Coronary artery (tissue), 2 donors: ENCODE measurements around the gene SLC4A2.

ENCODE experiments used
- DNase-seq: peaks from one replicate; pipeline ENCODE4 v3.0.0-alpha.2; 2017; ENCODE audit warnings: low spot score
- H3K27ac ChIP-seq, 2 donors: fragments of 200-600 bp; sonication (generic); one replicate each; pipeline ENCODE4 v1.5.1; 2016 to 2019
- H3K4me3 ChIP-seq: fragments of 200-600 bp; sonication (generic); 2 replicates; pipeline ENCODE4 v1.5.1; 2016; ENCODE audit warnings: mild to moderate bottlenecking, moderate library complexity
- TF ChIP-seq, protein P1 (sequence below): fragments of 200-600 bp; sonication (generic); IDR thresholded peaks from one replicate; pipeline ENCODE4 v1.5.1; 2019; ENCODE audit warnings: antibody characterized with exemption

Gene SLC4A2

DNA sequence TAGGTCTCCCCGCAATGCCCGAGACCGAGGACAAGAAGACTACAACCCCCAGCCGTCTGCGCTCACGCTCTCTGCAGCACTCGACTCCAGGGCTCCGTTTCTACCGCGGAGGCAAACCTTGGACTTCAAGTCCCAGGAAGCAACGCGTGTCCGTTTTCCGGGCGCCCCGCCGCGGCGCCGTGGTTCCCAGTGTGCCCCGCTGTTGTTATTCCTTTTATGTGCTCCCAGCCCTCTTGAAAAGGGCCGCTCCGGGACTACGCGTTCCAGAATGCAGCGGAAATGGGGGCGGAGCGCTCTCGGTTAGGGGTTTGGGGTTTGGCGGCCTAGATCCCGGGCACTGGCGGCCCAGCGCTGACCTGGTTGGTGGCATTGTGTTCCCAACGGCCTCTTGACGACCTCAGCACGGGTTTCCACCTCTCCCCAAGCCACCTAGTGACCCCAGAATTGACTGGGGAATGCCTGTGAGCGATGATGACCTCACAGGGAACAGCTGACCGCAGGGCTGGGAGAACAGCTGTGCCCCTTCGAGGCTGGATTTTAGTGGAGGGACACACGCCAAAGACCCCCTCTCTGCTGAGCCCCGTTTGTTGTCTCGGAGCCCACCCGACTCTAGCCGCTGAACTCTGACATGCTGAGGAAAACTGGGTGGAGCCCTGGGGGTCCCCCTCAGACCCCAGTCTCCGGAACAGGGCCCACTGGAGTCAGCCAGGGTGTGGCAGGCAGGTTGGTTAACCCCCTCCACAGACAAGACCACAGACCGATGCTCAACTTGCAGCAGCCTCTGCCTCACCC is 1.2 kb upstream of the SLC4A2 start:
- Histone ChIP-seq H3K27ac (peak overlapping the region; percentile 97 to 99), H3K4me3 (peak overlapping the region; percentile 84)
- TF ChIP-seq, protein P1, sequence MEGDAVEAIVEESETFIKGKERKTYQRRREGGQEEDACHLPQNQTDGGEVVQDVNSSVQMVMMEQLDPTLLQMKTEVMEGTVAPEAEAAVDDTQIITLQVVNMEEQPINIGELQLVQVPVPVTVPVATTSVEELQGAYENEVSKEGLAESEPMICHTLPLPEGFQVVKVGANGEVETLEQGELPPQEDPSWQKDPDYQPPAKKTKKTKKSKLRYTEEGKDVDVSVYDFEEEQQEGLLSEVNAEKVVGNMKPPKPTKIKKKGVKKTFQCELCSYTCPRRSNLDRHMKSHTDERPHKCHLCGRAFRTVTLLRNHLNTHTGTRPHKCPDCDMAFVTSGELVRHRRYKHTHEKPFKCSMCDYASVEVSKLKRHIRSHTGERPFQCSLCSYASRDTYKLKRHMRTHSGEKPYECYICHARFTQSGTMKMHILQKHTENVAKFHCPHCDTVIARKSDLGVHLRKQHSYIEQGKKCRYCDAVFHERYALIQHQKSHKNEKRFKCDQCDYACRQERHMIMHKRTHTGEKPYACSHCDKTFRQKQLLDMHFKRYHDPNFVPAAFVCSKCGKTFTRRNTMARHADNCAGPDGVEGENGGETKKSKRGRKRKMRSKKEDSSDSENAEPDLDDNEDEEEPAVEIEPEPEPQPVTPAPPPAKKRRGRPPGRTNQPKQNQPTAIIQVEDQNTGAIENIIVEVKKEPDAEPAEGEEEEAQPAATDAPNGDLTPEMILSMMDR: no peak
- peak; percentile 100 for DNase-seq

DNA sequence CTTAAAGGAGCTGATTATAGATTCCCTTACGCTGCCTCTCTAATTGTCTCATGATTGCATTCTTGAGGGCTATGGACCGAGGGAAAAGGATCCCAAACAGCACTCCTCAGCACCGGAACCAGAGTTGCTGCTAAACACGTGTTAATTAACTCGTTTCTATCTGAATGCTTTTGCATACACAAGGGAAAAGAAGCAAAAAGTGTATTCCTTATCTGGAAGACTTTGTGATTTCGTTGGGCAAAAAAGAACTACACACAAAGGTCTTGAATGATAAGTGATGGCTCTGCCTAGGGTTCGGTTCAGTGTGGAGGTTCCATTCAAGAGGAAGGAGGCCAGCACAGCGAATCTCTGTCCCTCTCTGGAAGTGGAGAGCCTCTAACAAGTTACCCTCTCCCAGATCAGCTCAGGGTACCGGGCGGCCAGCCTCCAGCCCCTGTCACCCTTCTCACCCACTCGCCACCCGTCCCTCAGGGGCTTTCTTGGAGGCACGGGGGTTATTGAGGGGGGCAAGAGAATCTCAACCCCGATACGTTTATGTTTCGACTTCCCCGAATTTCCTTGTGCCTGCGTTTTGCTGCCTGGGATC is 515 bp upstream of the SLC4A2 start:
- Histone ChIP-seq H3K27ac (peak overlapping the region; percentile 97 to 99), H3K4me3 (peak overlapping the region; percentile 84)
- no peak for DNase-seq
- TF ChIP-seq, protein P1: no peak

DNA sequence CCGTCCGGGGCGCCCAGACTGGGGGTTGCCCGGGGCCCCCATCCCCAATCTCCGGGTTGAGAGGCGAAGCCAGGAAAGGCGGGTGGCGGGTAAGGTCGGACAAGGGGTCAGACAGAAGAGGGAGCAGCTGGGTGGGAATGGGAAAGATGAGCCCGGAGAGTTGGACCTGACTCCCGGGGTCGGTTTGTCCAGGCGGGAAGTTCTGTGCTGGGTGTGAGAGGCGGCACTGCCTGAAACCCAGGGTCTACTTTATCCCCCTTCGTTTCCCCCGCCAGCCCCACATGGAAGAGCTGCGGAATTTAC is 675 bp downstream of the SLC4A2 start:
- Histone ChIP-seq H3K27ac (peak overlapping the region; percentile 97 to 99), H3K4me3 (peak overlapping the region; percentile 84)
- TF ChIP-seq, protein P1: no peak
- DNase-seq: no peak

DNA sequence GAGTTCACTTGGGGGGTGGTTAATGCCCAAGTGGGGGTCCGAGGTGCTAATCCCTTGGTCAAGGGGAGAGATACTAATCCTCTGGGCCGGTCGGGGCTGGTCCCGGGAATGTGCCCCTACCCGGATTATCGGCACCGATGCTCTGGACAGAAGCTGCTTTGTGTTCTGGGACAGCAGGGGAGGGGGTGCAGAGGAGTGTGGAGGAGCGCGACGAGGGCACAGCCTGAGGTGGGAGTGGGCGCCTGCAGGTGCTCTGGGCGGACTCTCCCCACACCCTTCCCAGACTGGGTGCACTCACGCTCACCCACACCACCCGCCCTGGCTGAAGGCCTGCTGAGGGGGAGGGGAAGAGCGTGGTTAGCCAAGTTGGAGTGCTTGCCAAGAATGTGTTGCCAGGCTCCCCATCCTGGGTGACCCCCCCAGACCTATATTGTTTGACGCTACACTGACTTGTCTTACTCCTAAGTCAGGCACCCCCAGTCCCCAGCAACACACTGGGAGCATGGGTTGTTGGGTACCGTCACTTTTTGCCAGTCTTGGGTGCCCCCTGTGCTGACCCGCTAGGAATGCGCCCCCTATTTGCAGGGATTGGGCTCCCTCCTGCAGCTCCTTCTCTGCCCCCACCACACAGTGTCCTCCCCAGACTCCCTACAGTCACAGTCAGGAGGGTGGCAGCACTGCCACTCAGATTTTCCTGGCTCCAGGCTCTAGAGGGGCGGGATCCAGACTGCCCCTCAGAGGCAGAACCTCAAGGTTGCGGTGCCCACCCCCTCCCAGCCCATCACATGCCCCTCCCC is 1.2 kb downstream of the SLC4A2 start:
- Histone ChIP-seq H3K27ac (peak overlapping the region; percentile 97 to 99), H3K4me3 (peak overlapping the region; percentile 84)
- TF ChIP-seq, protein P1: no peak
- no peak for DNase-seq

DNA sequence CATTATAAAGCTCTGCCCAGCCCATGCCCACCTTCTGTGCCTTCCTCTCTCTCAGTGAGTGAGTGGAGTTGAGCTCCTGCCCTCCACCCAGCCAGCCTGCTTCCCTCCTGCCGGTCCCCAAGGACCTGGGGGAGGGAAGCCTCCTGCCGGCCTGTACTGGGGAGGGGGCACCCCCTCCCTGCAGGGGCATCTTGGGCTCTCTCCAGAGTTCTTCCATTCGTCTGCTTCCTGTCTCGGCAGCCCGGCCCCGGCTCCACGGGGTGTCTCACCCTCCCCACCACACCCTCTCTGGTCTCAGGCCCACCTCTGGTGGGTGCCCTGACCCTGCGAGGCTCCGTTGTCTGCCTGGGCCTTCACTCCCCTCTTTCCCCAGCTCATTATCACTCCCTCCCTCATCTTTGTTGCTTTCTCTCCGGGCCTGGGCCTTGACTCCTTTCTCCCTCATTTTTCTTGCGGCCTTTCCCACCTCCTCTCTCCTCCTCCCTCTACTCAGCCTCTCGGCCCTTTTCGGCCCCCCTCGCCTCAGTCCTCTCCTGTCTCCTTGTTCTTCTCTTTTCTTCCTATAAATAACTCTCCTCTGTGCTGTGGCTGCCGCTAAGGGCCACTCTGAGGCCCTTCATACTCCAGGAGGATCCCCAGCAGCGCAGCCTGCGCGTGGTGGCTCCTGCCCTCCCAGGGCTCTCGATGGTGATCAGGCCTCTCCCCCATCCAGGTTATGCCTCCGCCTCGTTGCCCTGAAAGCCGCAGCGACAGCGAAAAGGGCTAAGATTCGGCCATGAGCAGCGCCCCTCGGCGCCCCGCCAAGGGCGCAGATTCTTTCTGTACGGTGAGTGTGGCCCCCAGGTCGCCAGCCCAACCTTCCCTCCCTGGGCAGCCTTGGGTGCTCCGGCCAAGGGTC is 2.1 kb downstream of the SLC4A2 start:
- DNase-seq: no peak

DNA sequence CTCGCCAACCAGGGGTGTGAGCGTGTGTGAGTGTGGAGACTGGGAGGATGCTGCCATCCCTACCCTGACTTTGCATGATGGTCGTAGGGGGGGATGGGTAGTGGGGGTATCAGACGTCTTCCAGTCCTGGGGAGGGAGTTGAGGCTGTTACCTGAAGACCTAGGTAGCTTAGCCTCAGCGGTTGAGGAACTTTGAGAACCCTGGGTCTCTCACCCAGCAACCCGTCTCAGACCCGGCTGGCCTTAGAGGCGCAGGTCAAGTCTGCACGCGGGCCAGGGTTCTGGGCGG is 2.7 kb downstream of the SLC4A2 start:
- TF ChIP-seq, protein P1: no peak
- DNase-seq: no peak
- Histone ChIP-seq H3K4me3 (peak overlapping the region; percentile 55), H3K27ac (peak overlapping the region; percentile 97 to 99)

More for the DNA sequence above, 2.1 kb downstream of the SLC4A2 start:
- TF ChIP-seq, protein P1: no peak
- Histone ChIP-seq H3K4me3 (peak overlapping the region; percentile 84), H3K27ac (peak overlapping the region; percentile 97 to 99)
